Ishikawa (cell line): ENCODE data around the gene SPATA6L.

Experiments
- CEBPB ChIP-seq: IDR thresholded peaks from 2 replicates; pipeline ENCODE4 v1.6.1; 2012
- CREB1 ChIP-seq: IDR thresholded peaks from 2 replicates; pipeline ENCODE4 v1.6.1; 2012; ENCODE audit warnings: low read depth
- EGR1 ChIP-seq: IDR thresholded peaks from 2 replicates; pipeline ENCODE4 v1.6.1; 2012
- EP300 ChIP-seq: IDR thresholded peaks from 2 replicates; pipeline ENCODE4 v1.6.1; 2012; ENCODE audit warnings: borderline replicate concordance
- FOXM1 ChIP-seq: IDR thresholded peaks from 2 replicates; pipeline ENCODE4 v1.6.1; 2012; ENCODE audit warnings: low read depth, borderline replicate concordance
- NFIC ChIP-seq: IDR thresholded peaks from 2 replicates; pipeline ENCODE4 v1.6.1; 2012
- RAD21 ChIP-seq: IDR thresholded peaks from 2 replicates; pipeline ENCODE4 v1.6.1; 2012; ENCODE audit warnings: low read depth
- REST ChIP-seq: IDR thresholded peaks from 2 replicates; pipeline ENCODE4 v1.6.1; 2012; ENCODE audit warnings: low read depth, mild to moderate bottlenecking
- TAF1 ChIP-seq: IDR thresholded peaks from 2 replicates; pipeline ENCODE4 v1.6.1; 2012; ENCODE audit warnings: low read depth, mild to moderate bottlenecking
- TCF12 ChIP-seq: IDR thresholded peaks from 2 replicates; pipeline ENCODE4 v1.6.1; 2012; ENCODE audit warnings: low read depth
- TEAD4 ChIP-seq: IDR thresholded peaks from 2 replicates; pipeline ENCODE4 v1.6.1; 2012
- YY1 ChIP-seq: IDR thresholded peaks from 2 replicates; pipeline ENCODE4 v1.6.1; 2012; ENCODE audit warnings: low read depth
- ZBTB7A ChIP-seq: IDR thresholded peaks from 2 replicates; pipeline ENCODE4 v1.6.1; 2012; ENCODE audit warnings: low read depth
- TF ChIP-seq, protein P1 (sequence below): IDR thresholded peaks from 2 replicates; pipeline ENCODE4 v1.6.1; 2012
- TF ChIP-seq, protein P2 (sequence below): IDR thresholded peaks from 2 replicates; pipeline ENCODE4 v1.6.1; 2012

SPATA6L gene

DNA sequence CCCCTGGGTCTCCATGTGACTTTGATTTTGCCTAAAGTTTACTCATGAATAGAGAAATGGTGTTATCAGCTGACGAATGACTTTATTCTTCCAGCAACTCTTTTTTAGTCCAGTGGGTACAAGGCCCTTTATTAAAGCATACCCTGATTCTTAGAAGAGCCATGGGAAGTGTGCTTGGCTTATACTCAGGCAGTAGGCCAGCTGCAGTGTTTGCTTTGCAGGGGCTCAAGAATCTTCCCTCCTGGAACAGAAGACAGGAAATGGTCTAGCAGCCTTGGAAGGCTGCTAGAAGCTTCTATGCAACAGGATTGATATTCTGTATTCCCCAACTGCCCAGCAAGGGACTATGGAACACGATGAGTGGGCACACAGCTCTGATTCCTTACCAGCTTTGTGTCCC is 77.6 kb downstream of the SPATA6L start:
- TF ChIP-seq YY1 (no peak), TAF1 (no peak), REST (no peak), FOXM1 (no peak), TCF12 (no peak), EGR1 (no peak)

DNA sequence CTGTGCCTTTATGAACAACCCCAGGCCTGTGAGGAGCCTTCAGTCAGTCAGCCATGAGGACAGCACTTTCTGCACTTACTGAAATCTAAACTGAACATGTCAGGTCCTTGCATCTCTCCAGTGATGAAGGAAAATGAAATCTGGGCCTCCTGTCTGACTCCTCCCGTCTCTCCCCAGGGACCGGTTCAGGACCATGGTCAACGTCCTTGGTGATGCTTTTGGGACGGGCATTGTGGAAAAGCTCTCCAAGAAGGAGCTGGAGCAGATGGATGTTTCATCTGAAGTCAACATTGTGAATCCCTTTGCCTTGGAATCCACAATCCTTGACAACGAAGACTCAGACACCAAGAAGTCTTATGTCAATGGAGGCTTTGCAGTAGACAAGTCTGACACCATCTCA is 81.1 kb downstream of the SPATA6L start:
- TF ChIP-seq TCF12 (no peak), REST (peak; percentile 80)

GRCh38 chr9:4584636-4585035 is 81.6 kb downstream of the SPATA6L start:
- TF ChIP-seq EGR1: no peak
- TF ChIP-seq, protein P1, sequence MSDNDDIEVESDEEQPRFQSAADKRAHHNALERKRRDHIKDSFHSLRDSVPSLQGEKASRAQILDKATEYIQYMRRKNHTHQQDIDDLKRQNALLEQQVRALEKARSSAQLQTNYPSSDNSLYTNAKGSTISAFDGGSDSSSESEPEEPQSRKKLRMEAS: no peak
- TF ChIP-seq TCF12: no peak
- no peak for TF ChIP-seq ZBTB7A

DNA sequence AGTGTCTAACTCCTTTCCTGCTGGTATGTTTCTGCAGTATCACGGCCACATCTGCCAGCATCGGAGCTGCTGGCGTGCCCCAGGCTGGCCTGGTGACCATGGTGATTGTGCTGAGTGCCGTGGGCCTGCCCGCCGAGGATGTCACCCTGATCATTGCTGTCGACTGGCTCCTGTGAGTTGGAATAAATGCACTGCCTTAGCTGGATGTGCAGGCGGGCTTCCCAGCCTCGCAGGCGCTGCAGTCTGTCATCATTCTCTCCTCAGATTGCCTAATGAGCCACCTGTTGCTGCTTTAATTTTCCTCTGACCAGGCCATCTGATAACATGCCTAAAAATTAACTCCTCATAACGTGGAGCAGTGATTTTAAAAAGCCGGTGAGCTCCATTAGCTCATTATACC is 83.3 kb downstream of the SPATA6L start:
- TF ChIP-seq TEAD4 (no peak), TCF12 (no peak), EP300 (no peak)
- TF ChIP-seq, protein P1: no peak

DNA sequence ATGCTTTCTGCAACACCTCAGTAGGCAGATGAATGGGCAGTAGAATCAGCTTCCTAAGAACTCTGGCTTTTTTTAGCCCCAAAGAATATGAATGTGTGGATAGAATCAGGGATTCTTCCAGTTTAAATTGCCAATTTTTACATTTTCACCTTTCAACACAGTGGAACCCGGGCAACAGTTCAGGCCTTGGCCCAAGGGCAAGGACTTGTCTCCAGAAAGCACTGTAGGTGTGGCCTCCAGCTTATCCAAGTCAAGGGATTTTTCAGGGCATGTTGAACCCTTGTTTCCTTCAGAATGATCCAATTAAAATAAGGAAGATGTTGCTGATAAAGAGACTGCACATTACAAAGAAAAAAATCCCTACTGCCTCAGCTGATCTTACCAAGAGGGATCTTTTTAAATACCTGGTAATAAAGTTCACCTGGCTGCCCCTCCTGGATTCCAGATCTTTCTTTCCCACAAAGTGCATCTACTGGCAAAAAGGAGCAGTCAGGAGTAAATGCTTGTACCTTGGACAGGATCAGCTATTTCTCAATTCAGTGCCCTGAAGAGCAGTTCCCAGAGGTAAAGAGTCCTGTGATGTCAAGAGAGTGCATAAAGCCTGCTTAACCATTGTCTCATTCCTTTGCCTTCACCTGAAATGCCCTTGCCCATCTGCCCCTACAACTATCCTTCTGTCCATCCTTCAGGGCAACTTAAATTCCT is 84.3 kb downstream of the SPATA6L start:
- TF ChIP-seq FOXM1 (no peak), ZBTB7A (no peak), EGR1 (no peak), CEBPB (no peak), REST (no peak), NFIC (no peak), EP300 (no peak), RAD21 (no peak), YY1 (no peak), CREB1 (no peak), TCF12 (no peak), TEAD4 (no peak), TAF1 (no peak)
- TF ChIP-seq, protein P2, sequence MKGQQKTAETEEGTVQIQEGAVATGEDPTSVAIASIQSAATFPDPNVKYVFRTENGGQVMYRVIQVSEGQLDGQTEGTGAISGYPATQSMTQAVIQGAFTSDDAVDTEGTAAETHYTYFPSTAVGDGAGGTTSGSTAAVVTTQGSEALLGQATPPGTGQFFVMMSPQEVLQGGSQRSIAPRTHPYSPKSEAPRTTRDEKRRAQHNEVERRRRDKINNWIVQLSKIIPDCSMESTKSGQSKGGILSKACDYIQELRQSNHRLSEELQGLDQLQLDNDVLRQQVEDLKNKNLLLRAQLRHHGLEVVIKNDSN: no peak
- TF ChIP-seq, protein P1: no peak
